K562 (cell line): ENCODE results near the gene JUND. TPM values are rescaled to one million over a fixed set of nuclear protein-coding genes. Genes with fewer than 3 reads are reported as not detected.
A peak's percentile ranks its signal among the peaks of the same experiment; 100 is the strongest.

Experiments used
- FOXA1 ChIP-seq: fragments of 450-650 bp; IDR thresholded peaks from 2 replicates; pipeline ENCODE4 v1.6.1; 2016; ENCODE audit warnings: mild to moderate bottlenecking, borderline replicate concordance
- FUS ChIP-seq: fragments of 200-400 bp; formaldehyde crosslinking; optimal IDR thresholded peaks from 2 replicates; pipeline ENCODE3; 2017; ENCODE audit warnings: low read depth, low read length
- KAT2B ChIP-seq: IDR thresholded peaks from one replicate; pipeline ENCODE4 v1.6.1; 2012; ENCODE audit warnings: low read depth, mild to moderate bottlenecking, control low read depth, inconsistent platforms, low read length, moderate library complexity
- MCM7 ChIP-seq, 2 experiments: fragments of 450-650 bp; IDR thresholded peaks; 2 replicates each; pipeline ENCODE4 v1.6.1; 2016 to 2018
- MEF2A ChIP-seq: IDR thresholded peaks from 2 replicates; pipeline ENCODE4 v1.6.1; 2011; ENCODE audit warnings: low read depth, mild to moderate bottlenecking, low read length, moderate library complexity; ENCODE audit not compliant: control insufficient read depth
- MTF1 ChIP-seq: fragments of 250-450 bp; sonication (Bioruptor Pico); IDR thresholded peaks from 2 replicates; pipeline ENCODE4 v1.9.0; 2021; ENCODE audit warnings: moderate library complexity, mild to moderate bottlenecking, inconsistent platforms, borderline replicate concordance
- NFIC ChIP-seq: fragments of 450-650 bp; IDR thresholded peaks from 2 replicates; pipeline ENCODE4 v1.6.1; 2017; ENCODE audit warnings: mild to moderate bottlenecking, inconsistent platforms
- PHF21A ChIP-seq: fragments of 450-650 bp; IDR thresholded peaks from 2 replicates; pipeline ENCODE4 v1.6.1; 2017; ENCODE audit warnings: low read depth, borderline replicate concordance
- PML ChIP-seq: IDR thresholded peaks from 2 replicates; pipeline ENCODE4 v1.6.1; 2012; ENCODE audit warnings: low read length, inconsistent platforms
- SRSF3 ChIP-seq: fragments of 200-400 bp; formaldehyde crosslinking; IDR thresholded peaks from 2 replicates; pipeline ENCODE4 v1.6.1; 2016; ENCODE audit warnings: mild to moderate bottlenecking, low read length, moderate library complexity; ENCODE audit not compliant: insufficient read depth
- TEAD1 ChIP-seq, 2 experiments: fragments of 450-650 bp in 1 of 2; sonication (generic) in 1 of 2; formaldehyde crosslinking; IDR thresholded peaks; 2 replicates each; pipeline versions ENCODE4 v1.4.0 to v1.8.0; 2020 to 2022; ENCODE audit warnings: mild to moderate bottlenecking in 2 of 2, missing genetic modification reagents in 1 of 2
- ZNF384 ChIP-seq: IDR thresholded peaks from 2 replicates; pipeline ENCODE4 v1.6.1; 2012; ENCODE audit warnings: low read depth, low read length, improper control_type of control experiment
- ZNF444 ChIP-seq: fragments of 250-450 bp; sonication (Bioruptor Pico); IDR thresholded peaks from 2 replicates; pipeline ENCODE4 v1.4.0; 2020; ENCODE audit warnings: mild to moderate bottlenecking, moderate library complexity
- polyA plus RNA-seq, 8 experiments: library from polyadenylated mRNA; depleted of rRNA in 4 of 8; stranded (reverse) in 5 of 8; unstranded in 3 of 8; fragments of >200 nt; fragmentation: Nextera tagmentation in 2 of 8; fragmentation: Illumina TruSeq in 1 of 8; extraction: Ambion mirVana in 2 of 8; extraction: Trizol in 1 of 8; gene quantifications; 2 replicates each; pipeline versions ENCODE4 v1.2.1 to v1.2.3, GENCODE V29; 2011 to 2014; ENCODE audit warnings: inconsistent platforms in 1 of 8, missing spikeins in 1 of 8
- total RNA-seq, 7 experiments: library from RNA; depleted of rRNA in 6 of 7; stranded (reverse); fragments of >200 nt in 6 of 7; fragmentation: Illumina TruSeq in 2 of 7; extraction: Trizol in 2 of 7; gene quantifications; 2 replicates each; pipeline versions ENCODE4 v1.2.1 to v1.2.3, GENCODE V29; 2011 to 2021; ENCODE audit warnings: low replicate concordance in 1 of 7
- TF ChIP-seq, protein P1 (sequence below): fragments of 250-450 bp; sonication (Bioruptor Pico); IDR thresholded peaks from 2 replicates; pipeline ENCODE4 v1.5.0; 2021
- TF ChIP-seq, protein P2 (sequence below): fragments of 200-800 bp; sonication (Bioruptor generic); IDR thresholded peaks from 2 replicates; pipeline ENCODE4 v1.6.1; 2017; ENCODE audit warnings: missing genetic modification characterization, missing compliant biosample characterization
- TF ChIP-seq, protein P3 (sequence below): conservative IDR thresholded peaks from 2 replicates; pipeline ENCODE4 v1.6.1; 2011; ENCODE audit warnings: low read depth, mild to moderate bottlenecking, low read length; ENCODE audit not compliant: control insufficient read depth
- TF ChIP-seq, protein P4 (sequence below), 2 experiments: fragments of 150-350 bp in 1 of 2; IDR thresholded peaks; 2 replicates each; pipeline ENCODE4 v1.6.1; 2012 to 2016; ENCODE audit warnings: low read depth in 2 of 2, low read length in 2 of 2, mild to moderate bottlenecking in 1 of 2, moderate library complexity in 1 of 2
- TF ChIP-seq, protein P5 (sequence below): sonication (generic); formaldehyde crosslinking; IDR thresholded peaks from 2 replicates; pipeline ENCODE4 v1.8.1; 2023; ENCODE audit warnings: mild to moderate bottlenecking, missing genetic modification reagents, moderate library complexity

JUND gene
- total and polyA plus RNA-seq, 9 of the 15 experiments (the other 6 are each of a cell fraction or from before 2014, with no cell fraction given) = 6.4 to 286 (median 42.3) TPM

DNA sequence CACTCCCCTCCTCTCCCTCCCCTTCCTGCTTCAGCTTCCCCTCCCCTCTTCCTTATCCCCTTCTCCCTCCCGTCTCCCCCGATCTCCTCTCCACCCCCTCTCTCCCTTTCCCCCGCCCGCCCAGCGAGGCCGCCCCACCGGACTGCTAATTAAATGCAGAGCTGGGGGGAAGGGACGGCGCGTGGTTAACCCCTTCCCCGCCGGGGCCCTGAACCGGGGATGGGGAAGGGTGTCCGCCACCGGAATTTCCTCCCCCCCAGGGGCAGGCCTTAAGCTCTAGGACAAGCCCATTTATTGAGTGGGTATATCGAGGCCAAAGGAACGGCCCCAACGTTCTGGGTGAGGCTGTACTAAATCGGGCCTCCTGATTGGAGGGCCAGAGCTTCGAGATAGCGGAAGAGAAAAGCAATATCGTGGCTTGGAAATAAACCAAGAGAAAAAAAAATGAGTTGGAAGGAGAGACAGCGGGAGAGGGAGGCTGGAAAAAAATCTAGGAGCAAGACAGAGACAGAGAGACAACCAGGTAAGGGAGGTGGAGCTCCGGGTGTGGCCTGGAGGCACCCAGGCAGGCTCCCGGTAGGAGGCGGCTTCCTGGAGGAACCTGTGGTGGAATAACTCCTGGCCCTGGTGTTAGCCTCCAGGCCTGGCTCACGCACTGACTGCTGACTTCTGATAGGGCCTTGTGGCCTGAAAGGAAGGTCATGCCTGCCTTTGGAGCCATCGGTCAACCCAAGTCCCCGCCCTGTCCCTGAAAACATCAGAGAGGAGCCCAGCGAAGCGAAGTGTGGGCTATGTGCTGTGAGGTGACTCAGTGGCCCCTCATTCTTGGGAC lies 11.6 kb upstream of the JUND start (continued):
- TF ChIP-seq, protein P1, sequence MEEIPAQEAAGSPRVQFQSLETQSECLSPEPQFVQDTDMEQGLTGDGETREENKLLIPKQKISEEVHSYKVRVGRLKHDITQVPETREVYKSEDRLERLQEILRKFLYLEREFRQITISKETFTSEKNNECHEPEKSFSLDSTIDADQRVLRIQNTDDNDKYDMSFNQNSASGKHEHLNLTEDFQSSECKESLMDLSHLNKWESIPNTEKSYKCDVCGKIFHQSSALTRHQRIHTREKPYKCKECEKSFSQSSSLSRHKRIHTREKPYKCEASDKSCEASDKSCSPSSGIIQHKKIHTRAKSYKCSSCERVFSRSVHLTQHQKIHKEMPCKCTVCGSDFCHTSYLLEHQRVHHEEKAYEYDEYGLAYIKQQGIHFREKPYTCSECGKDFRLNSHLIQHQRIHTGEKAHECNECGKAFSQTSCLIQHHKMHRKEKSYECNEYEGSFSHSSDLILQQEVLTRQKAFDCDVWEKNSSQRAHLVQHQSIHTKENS (CRISPR knock-in tag) = no peak
- no peak for TF ChIP-seq FUS
- TF ChIP-seq KAT2B = no peak
- no peak for TF ChIP-seq MCM7 (IDR thresholded peaks at IDR 0.05)
- peak; percentile 64 for TF ChIP-seq NFIC
- TF ChIP-seq, protein P2, sequence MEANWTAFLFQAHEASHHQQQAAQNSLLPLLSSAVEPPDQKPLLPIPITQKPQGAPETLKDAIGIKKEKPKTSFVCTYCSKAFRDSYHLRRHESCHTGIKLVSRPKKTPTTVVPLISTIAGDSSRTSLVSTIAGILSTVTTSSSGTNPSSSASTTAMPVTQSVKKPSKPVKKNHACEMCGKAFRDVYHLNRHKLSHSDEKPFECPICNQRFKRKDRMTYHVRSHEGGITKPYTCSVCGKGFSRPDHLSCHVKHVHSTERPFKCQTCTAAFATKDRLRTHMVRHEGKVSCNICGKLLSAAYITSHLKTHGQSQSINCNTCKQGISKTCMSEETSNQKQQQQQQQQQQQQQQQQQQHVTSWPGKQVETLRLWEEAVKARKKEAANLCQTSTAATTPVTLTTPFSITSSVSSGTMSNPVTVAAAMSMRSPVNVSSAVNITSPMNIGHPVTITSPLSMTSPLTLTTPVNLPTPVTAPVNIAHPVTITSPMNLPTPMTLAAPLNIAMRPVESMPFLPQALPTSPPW (CRISPR knock-in tag) = peak; percentile 91
- no peak for TF ChIP-seq MTF1
- TF ChIP-seq SRSF3 = no peak
- TF ChIP-seq, protein P3, sequence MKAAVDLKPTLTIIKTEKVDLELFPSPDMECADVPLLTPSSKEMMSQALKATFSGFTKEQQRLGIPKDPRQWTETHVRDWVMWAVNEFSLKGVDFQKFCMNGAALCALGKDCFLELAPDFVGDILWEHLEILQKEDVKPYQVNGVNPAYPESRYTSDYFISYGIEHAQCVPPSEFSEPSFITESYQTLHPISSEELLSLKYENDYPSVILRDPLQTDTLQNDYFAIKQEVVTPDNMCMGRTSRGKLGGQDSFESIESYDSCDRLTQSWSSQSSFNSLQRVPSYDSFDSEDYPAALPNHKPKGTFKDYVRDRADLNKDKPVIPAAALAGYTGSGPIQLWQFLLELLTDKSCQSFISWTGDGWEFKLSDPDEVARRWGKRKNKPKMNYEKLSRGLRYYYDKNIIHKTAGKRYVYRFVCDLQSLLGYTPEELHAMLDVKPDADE = peak; percentile 34; the same call in 1 of the 2 replicates
- no peak for TF ChIP-seq MEF2A
- TF ChIP-seq ZNF384 = peak; percentile 55
- peak; percentile 90; the same call in 1 of the 2 replicates for TF ChIP-seq PHF21A
- TF ChIP-seq PML = no peak; the same call in 1 of the 2 replicates
- TF ChIP-seq TEAD1 (CRISPR knock-in tag; IDR thresholded peaks at IDR 0.05) = peak in 1 of 2 experiments; percentile 32; a peak in 1 of 4 replicates
- TF ChIP-seq, protein P4, sequence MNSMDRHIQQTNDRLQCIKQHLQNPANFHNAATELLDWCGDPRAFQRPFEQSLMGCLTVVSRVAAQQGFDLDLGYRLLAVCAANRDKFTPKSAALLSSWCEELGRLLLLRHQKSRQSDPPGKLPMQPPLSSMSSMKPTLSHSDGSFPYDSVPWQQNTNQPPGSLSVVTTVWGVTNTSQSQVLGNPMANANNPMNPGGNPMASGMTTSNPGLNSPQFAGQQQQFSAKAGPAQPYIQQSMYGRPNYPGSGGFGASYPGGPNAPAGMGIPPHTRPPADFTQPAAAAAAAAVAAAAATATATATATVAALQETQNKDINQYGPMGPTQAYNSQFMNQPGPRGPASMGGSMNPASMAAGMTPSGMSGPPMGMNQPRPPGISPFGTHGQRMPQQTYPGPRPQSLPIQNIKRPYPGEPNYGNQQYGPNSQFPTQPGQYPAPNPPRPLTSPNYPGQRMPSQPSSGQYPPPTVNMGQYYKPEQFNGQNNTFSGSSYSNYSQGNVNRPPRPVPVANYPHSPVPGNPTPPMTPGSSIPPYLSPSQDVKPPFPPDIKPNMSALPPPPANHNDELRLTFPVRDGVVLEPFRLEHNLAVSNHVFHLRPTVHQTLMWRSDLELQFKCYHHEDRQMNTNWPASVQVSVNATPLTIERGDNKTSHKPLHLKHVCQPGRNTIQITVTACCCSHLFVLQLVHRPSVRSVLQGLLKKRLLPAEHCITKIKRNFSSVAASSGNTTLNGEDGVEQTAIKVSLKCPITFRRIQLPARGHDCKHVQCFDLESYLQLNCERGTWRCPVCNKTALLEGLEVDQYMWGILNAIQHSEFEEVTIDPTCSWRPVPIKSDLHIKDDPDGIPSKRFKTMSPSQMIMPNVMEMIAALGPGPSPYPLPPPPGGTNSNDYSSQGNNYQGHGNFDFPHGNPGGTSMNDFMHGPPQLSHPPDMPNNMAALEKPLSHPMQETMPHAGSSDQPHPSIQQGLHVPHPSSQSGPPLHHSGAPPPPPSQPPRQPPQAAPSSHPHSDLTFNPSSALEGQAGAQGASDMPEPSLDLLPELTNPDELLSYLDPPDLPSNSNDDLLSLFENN (IDR thresholded peaks at IDR 0.05; ENCODE audit: low read depth in 2 of 2, low read length in 2 of 2) = 0 out of 4 replicates have a peak, but pooled peaks of 1 of the 2 experiments have one; percentile 7
- TF ChIP-seq FOXA1 = no peak
- TF ChIP-seq ZNF444 (CRISPR knock-in tag) = no peak
- TF ChIP-seq, protein P5, sequence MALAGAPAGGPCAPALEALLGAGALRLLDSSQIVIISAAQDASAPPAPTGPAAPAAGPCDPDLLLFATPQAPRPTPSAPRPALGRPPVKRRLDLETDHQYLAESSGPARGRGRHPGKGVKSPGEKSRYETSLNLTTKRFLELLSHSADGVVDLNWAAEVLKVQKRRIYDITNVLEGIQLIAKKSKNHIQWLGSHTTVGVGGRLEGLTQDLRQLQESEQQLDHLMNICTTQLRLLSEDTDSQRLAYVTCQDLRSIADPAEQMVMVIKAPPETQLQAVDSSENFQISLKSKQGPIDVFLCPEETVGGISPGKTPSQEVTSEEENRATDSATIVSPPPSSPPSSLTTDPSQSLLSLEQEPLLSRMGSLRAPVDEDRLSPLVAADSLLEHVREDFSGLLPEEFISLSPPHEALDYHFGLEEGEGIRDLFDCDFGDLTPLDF (CRISPR knock-in tag) = no peak
